Esophagus squamous epithelium (tissue), 5 donors: ENCODE measurements around the gene CTTN. TPM values are rescaled to one million over a fixed set of nuclear protein-coding genes. Genes with fewer than 3 reads are reported as not detected.

Experiments
- DNase-seq: peaks from one replicate; lab custom pipeline; 2025; lab: John Stamatoyannopoulos, UW
- H3K27ac ChIP-seq, 4 donors: fragments of 200-600 bp; sonication (generic); one replicate each; pipeline ENCODE4 v1.5.1; 2016 to 2019; ENCODE audit warnings: mild to moderate bottlenecking in 1 of 4
- H3K27me3 ChIP-seq, 4 donors: fragments of 200-600 bp; sonication (generic); 1 replicate in 3 of 4; 2 replicates in 1 of 4; pipeline versions ENCODE4 v1.5.1 to v1.6.0; 2017 to 2021; ENCODE audit warnings: antibody characterized with exemption in 1 of 4
- H3K36me3 ChIP-seq, 3 donors: fragments of 200-600 bp; sonication (generic); one replicate each; pipeline ENCODE4 v1.5.1; 2016 to 2019
- H3K4me1 ChIP-seq, 3 donors: fragments of 200-600 bp; sonication (generic); one replicate each; pipeline ENCODE4 v1.5.1; 2017 to 2019
- H3K4me3 ChIP-seq, 4 donors: fragments of 200-600 bp; sonication (generic); 1 replicate in 3 of 4; 2 replicates in 1 of 4; pipeline ENCODE4 v1.5.1; 2016 to 2019; ENCODE audit warnings: mild to moderate bottlenecking in 2 of 4, moderate library complexity in 1 of 4
- H3K9me3 ChIP-seq, 3 donors: fragments of 200-600 bp; sonication (generic); one replicate each; pipeline ENCODE4 v1.5.1; 2016 to 2019
- POLR2A ChIP-seq, 4 donors: fragments of 450-650 bp; IDR thresholded peaks; one replicate each; pipeline ENCODE4 v1.6.1; 2017; ENCODE audit warnings: antibody characterized with exemption in 4 of 4, mild to moderate bottlenecking in 4 of 4, moderate library complexity in 3 of 4
- WGBS, 2 donors: methylation state at CpG; one replicate each; pipeline ENCODE4 v1.1.5; 2018; 5-methylcytosine and 5-hydroxymethylcytosine counted together
- intact Hi-C: fragments of 100-400 bp; cut with DNase I; formaldehyde crosslinking; loops from one replicate; pipeline ENCODE4 v1.15.0; 2022
- total RNA-seq, 4 donors: library from RNA; depleted of rRNA; stranded (reverse); fragments of >200 nt; gene quantifications; one replicate each; pipeline ENCODE4 v1.1.0, GENCODE V29; 2016
- TF ChIP-seq, protein P1 (sequence below), 6 experiments: fragments of 450-650 bp in 4 of 6; fragments of 200-600 bp in 2 of 6; sonication (generic) in 2 of 6; IDR thresholded peaks; one replicate each; pipeline ENCODE4 v1.5.1; 2016 to 2019; ENCODE audit warnings: antibody characterized with exemption in 6 of 6, mild to moderate bottlenecking in 4 of 6, moderate library complexity in 4 of 6
- donor health status: DM: yes; HTN: yes; CAD: no.

The CTTN gene
- total RNA-seq, 4 donors from 2014 or later = 244 to 444 (median 320) TPM

DNA sequence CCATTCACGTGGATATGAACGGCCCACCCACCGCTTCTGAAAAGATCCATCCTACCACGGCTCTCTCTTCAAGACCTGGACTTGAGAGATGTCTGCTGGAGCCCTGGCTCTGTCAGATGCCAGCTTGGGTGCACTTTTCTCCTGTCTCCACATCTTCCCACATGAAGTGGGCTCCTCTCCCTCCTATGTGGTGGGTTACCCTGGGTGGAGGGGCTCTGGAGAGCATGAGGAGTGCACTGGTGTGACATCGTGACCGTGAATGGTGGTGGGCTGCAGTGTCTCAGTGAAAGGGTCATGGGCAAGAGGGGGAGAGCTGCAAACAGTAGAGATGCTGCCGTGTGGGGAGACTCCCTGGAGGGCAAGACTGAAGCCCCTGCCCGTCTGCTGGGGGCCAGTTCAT is 76.4 kb downstream of the CTTN start:
- intact Hi-C loops = loop anchor here (5.0 kb wide), 1 partner anchor 283 kb away; no protein-coding TSS in a partner anchor
- Histone ChIP-seq H3K4me1 (no peaks in the 10 kb centered on the region), H3K4me3 (no peak overlapping the region), H3K9me3 (no peaks in the 10 kb centered on the region), H3K27ac (no peak overlapping the region), H3K27me3 (no peaks in the 10 kb centered on the region), H3K36me3 (no peaks in the 10 kb centered on the region)
- DNase-seq = no peak
- TF ChIP-seq, protein P1, sequence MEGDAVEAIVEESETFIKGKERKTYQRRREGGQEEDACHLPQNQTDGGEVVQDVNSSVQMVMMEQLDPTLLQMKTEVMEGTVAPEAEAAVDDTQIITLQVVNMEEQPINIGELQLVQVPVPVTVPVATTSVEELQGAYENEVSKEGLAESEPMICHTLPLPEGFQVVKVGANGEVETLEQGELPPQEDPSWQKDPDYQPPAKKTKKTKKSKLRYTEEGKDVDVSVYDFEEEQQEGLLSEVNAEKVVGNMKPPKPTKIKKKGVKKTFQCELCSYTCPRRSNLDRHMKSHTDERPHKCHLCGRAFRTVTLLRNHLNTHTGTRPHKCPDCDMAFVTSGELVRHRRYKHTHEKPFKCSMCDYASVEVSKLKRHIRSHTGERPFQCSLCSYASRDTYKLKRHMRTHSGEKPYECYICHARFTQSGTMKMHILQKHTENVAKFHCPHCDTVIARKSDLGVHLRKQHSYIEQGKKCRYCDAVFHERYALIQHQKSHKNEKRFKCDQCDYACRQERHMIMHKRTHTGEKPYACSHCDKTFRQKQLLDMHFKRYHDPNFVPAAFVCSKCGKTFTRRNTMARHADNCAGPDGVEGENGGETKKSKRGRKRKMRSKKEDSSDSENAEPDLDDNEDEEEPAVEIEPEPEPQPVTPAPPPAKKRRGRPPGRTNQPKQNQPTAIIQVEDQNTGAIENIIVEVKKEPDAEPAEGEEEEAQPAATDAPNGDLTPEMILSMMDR (IDR thresholded peaks at IDR 0.05) = no peak
- TF ChIP-seq POLR2A (IDR thresholded peaks at IDR 0.05) = no peak
- 64 to 84% methylated on average over 4 to 7 of the region's 8 CpGs for WGBS, 2 donors

DNA sequence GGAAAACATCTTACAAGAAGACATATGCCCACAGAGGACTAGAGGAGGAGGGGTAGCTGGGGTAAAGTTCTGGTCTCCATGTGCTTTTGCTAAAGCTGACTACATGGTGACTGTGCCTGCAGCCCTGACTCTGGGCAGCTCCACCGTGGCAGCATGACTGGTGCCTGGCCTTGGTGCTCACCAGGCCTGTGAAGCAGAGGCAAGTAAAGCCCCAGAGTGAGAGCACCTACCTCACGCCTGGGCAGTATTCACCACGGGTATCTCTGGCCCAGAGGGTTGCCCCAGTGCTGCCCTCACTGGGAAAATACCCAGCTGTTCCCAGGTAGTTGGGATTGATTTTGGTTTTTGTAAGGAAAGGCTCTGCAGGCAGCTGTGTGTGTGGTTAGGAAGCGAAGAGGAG is 78.3 kb downstream of the CTTN start:
- intact Hi-C loops = no loop called here

DNA sequence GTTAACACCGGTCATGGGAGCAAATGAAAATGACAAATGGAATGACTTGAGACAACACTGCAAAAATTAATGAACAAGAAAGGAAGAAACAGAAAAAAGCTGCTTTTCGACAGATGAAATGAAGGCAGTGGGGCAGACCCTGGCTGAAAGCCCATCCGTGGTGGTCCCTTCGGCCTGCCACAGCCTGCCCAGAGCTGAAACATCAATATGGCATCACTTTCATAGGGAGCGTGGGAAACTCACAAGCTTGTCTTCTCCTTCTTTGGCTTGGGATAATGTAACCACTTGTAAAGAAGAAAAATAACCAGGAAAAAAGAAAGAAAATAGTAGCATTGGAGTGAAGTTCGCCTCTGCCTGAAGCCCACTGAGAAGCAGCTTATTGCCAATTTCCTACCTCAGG is 78.8 kb downstream of the CTTN start:
- intact Hi-C loops = no loop called here
- WGBS, 2 donors = 77 to 88% methylated on average over 6 of the region's 6 CpGs
- Histone ChIP-seq H3K27me3 (no peaks in the 10 kb centered on the region), H3K4me3 (no peak overlapping the region), H3K9me3 (no peaks in the 10 kb centered on the region), H3K27ac (no peak overlapping the region), H3K4me1 (no peaks in the 10 kb centered on the region), H3K36me3 (no peaks in the 10 kb centered on the region)
- no peak for TF ChIP-seq POLR2A (IDR thresholded peaks at IDR 0.05)
- TF ChIP-seq, protein P1 (IDR thresholded peaks at IDR 0.05) = no peak
- DNase-seq = no peak

More for the DNA sequence above, 78.3 kb downstream of the CTTN start:
- no peak for DNase-seq
- H3K27ac ChIP-seq = no peak overlapping the region
- TF ChIP-seq, protein P1 (IDR thresholded peaks at IDR 0.05) = no peak
- TF ChIP-seq POLR2A (IDR thresholded peaks at IDR 0.05) = no peak
- H3K9me3 ChIP-seq = no peaks in the 10 kb centered on the region
- WGBS, 2 donors = 62 to 83% methylated on average over 1 to 4 of the region's 4 CpGs
- no peaks in the 10 kb centered on the region for H3K36me3 ChIP-seq
- no peak overlapping the region for H3K4me3 ChIP-seq
- H3K27me3 ChIP-seq = no peaks in the 10 kb centered on the region
- H3K4me1 ChIP-seq = no peaks in the 10 kb centered on the region

DNA sequence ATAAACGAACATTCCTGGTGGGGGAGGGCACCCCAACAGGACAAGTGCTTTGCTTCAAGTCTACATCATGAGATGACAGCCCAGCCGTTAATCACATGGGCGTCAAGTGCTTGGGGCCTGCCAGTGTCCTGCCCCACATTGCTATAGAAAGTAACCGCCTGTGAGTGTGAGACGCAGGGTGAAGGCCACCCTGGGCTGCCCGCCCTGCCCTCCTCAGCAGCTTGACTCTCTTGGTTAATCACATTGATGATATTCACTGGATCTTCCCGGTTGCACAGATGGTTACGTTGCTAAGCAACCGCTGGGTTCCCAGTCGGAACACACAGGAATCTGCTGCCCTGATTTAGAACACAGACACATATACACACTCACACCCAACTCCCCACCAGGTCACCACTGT is 79.3 kb downstream of the CTTN start:
- H3K4me3 ChIP-seq = no peak overlapping the region
- 70 to 75% methylated on average over 10 of the region's 10 CpGs for WGBS, 2 donors
- intact Hi-C loops = no loop called here
- no peaks in the 10 kb centered on the region for H3K9me3 ChIP-seq
- H3K36me3 ChIP-seq = no peaks in the 10 kb centered on the region
- no peaks in the 10 kb centered on the region for H3K4me1 ChIP-seq
- no peak for TF ChIP-seq POLR2A (IDR thresholded peaks at IDR 0.05)
- TF ChIP-seq, protein P1 (IDR thresholded peaks at IDR 0.05) = no peak
- no peaks in the 10 kb centered on the region for H3K27me3 ChIP-seq
- DNase-seq = no peak
- no peak overlapping the region for H3K27ac ChIP-seq

DNA sequence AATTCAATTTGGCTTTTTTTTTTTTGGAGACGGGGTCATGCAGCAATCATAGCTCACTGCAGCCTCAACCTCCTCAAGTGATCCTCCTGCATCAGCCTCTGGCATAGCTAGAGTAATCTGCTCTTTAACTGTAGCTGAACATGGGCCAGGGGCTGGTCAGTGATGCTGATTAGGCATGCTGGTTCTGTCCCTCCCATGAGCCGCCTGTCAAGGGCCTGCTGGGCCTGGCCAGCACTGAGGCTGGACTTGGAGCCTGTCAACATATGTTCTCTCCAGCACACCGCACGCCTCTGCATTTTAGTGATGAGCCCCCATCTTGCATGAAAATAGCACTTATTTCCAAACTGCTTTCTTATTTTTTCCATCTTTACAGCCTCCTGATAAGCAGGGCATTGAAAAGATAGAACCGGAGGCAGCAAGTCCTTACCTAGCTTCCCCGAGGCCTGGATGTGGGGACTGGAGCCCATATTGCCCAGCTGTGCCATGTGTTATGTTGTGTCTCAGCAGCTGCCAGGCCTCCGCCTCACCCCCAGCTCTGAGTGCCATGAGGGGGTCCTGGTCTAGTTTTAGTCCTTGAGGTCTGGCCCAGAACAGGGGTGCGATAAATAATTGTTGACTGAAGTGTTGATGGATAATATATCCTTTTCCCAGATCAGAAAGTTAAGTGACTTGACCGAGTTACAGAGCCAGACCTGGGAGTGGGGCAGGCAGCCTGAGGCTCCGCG is 80.0 kb downstream of the CTTN start:
- DNase-seq = no peak
- WGBS, 2 donors = 78 to 85% methylated on average over 8 of the region's 11 CpGs

More for the DNA sequence above, 80.0 kb downstream of the CTTN start:
- Histone ChIP-seq H3K27ac (no peak overlapping the region), H3K9me3 (no peaks in the 10 kb centered on the region), H3K36me3 (no peaks in the 10 kb centered on the region), H3K4me1 (no peaks in the 10 kb centered on the region), H3K4me3 (no peak overlapping the region), H3K27me3 (no peaks in the 10 kb centered on the region)
- TF ChIP-seq, protein P1 (IDR thresholded peaks at IDR 0.05) = no peak
- TF ChIP-seq POLR2A (IDR thresholded peaks at IDR 0.05) = no peak
- intact Hi-C loops = no loop called here
